Epidermal melanocyte (primary cell): ENCODE results near the gene AIMP1.
"Not testable (repeated sequence)": the region's sequence is repeated elsewhere in the genome, so short reads cannot be mapped to it uniquely, and the experiment has no call there.

Source experiments
- DNase-seq: peaks from one replicate; pipeline ENCODE4 v3.0.0; 2011; ENCODE audit warnings: low spot score; ENCODE audit not compliant: insufficient read length

AIMP1 gene

DNA sequence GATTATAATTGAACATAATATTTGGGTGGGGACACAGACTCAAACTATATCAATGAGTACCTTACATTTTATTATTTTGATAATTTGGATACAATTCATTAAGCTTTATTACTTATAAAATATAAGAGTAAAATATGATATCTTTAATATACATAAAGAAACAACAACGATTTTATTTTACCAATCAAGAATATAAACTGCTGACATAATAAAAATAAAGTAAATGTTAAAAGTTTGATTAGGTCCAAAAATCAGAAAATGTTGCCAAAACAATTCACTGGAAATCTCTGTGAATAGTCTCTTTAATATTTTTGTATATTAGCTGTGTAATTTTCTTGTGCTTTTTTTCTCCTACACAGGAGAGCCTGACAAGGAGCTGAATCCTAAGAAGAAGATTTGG lies 30.8 kb downstream of the AIMP1 start:
- DNase-seq, result no peak

DNA sequence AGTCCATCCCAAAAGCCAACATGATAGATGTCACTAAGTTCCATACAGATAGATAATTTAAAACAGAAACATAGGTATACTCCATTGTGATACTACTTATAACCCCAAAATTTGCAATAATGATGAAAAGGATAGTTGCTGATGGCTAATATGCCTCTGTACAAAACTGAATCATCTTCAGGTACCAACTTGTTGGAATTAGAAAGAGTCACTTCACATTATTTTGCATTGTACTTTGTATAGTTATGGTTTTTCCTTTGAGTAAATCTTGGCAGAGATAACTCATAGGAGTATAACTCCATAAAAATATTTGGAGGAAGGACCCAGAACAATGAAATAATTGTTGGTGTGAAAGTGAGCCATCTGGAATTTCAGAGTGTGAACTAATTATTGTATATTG lies 34.7 kb downstream of the AIMP1 start:
- DNase-seq, result no peak

DNA sequence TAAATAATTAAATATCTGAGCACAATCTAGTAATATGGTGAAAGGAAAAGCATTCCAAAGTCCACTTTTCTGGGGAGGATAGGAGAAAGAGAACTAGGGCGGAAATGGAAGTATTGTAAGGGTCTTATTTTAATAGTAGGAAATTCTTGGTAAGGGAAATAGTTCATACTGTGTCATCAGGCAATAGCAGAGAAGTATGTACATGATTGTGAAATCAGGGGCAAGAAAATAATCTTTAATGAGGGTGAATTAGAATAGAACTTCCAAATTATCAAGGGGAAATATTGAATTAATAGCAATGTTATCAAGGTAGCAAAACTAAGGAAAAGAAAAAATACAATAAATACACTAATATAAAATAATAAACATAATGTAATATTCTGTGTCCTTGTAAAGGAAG lies 37.4 kb downstream of the AIMP1 start:
- DNase-seq, result no peak

DNA sequence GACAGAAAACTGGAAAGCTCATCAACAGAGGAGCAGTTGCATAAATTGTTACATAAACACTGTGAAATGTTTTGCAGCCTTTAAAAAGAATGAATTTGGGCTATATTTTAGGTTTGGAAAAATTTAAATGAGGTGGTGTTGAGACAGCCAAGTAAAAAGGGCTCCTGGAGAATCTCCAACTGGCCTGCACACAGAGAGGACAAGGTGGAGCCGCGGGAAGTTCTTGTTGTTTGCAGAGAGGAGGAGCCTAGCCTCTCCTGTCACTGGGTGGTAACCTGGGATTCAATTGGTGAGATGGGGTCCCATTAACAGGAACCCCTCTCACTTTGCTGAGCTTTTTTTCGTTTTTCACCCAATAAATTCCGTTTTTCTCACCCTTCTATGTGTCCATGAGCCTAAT lies 38.8 kb downstream of the AIMP1 start:
- DNase-seq, result no peak

DNA sequence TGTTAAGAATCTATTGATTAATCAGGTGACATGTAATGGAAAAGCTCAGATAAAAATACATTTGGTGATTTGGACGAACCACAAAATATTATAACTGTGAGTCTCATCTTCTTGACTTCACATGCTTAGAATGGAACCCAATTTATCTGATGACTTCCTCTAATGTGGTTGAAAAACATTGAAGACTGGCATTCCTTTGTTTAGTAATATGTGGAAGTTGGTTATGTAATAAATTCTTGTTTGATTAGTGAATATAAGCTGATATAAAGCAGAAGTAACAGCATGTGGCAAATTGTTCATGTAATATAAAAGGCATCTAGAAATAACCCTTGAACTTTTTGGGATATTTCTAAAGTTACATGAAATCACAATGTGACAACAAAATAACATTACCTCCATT lies 42.5 kb downstream of the AIMP1 start:
- DNase-seq, result no peak

DNA sequence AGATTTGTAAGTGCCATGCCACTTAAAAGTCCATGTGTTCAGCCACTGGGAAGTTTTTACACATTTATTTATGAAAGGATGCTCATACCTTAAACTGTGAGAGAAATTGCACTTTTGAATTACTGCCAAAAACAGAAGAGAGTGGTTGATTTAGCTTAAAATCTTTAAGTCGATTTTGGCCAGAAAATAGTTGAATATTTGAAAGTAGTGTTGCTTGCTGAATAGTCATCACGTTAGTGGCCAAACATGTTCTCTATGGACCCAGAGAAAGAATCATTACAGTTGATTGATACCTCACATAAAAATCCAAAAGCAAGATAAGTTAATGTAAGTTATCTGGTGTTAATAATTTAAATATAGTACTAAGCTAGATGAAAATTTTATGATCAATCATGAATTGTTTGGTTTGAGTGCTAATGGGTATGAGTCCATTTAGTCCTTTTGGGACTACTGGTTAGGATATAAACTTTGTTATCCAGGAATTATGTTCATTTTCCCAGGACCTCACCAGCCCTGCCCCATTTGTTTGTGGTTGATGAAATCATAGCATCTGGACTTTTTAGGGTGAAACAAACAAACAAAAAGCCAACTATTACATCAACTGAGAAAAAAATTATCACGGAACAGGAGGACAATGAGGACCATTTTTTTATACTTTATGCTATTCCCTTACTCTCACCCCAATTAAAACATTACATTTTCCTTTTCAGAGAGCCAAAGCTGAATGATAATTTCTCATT lies 45.9 kb downstream of the AIMP1 start:
- DNase-seq, result no peak

DNA sequence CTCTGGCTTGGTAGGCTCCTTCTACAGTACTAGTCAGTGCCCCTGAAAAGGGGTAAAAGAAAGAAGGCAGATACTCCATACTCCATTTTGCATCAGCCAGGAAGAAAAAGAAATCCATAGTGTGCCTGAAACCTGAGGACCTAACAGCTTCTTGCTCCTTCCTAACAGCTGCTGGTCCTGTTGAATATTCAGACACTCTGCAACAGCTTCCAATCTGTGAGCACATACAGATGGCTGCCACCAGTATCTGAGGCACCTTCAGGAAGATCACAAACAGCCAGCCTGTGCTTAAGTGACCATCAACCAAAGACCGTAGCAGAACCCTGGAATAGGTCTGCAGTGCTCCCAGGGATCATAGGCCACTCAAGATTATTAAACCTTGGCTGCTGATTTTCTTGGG lies 47.9 kb downstream of the AIMP1 start:
- no peak for DNase-seq

DNA sequence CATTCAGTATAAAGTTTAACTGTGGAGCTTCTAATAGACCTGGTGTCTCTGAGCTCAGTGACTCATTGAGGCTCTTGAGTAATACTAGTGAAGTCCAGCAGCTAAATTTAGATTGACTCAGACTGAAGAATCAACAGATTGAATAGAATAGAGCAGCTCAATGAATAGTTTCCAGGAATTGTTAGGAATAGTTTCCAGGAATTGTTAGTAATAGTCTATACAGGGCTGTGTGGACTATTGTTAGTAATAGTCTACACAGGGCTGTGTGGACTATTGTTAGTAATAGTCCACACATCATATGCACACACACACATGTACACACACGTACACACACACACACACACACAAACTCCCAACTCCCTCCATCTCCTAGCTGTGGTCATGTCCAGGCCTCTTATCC lies 49.3 kb downstream of the AIMP1 start:
- peak; percentile 26 for DNase-seq

DNA sequence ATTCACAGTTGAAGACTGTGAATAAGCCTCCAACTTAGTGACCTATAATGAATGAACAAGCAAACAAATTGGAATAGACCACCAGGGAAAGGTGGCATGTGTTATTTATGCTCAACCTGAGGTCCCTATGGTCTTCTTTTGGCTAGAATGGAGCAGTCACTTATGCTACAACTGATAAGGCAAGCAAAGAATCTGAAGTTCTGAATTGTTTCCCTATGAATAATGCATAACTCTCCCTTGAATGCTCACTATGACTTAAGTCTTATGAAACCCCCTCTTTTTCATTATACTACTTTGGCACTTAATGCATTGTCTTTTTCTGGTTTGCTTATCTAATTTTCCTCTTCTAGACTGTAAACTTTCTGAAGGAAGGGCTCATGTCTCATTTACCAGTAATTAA lies 49.7 kb downstream of the AIMP1 start:
- no peak for DNase-seq

DNA sequence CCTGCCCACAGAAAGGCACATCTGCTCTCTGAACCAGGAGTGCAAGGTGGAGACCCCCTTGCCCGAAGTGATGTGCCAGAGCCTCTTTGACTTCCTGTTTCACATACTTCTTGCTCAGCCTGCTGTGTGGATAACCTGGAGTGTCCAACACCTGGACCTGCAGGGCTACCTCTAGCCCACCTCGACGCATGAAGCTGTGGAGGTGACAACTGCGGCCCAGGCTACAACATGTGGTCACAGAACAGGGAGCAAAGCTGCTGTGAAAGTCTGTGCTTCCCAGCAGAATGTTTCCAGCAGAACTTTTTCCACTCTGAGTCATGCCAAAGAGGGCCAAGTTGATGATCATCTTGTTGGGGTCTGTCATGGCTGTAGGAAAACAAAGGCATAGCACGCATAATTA lies 50.7 kb downstream of the AIMP1 start:
- DNase-seq, result no peak

DNA sequence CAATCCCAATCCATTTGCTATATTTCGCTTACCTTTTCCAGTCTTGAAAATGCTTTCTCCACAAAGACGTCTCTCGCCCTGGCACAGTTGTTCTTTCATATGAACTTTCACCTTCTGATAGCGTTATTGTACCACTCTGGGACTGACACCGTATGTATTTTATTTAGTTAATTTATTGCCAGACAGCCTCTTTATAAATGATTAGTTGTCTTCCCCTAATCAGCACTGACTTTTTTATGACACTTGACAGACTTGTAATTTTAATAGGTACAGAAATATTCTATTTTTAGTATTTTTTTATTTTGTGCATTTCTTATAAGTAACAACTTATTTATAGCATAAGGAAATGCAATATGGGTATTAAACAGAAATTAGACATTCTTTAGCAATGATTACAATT lies 52.3 kb downstream of the AIMP1 start, which contains the start of gene GIMD1:
Gene GIMD1, minus strand, starts transcription at position 101 of the 400 bp plus-strand sequence. CDS start 1,343 bp downstream, outside the sequence.
- DNase-seq, result no peak

DNA sequence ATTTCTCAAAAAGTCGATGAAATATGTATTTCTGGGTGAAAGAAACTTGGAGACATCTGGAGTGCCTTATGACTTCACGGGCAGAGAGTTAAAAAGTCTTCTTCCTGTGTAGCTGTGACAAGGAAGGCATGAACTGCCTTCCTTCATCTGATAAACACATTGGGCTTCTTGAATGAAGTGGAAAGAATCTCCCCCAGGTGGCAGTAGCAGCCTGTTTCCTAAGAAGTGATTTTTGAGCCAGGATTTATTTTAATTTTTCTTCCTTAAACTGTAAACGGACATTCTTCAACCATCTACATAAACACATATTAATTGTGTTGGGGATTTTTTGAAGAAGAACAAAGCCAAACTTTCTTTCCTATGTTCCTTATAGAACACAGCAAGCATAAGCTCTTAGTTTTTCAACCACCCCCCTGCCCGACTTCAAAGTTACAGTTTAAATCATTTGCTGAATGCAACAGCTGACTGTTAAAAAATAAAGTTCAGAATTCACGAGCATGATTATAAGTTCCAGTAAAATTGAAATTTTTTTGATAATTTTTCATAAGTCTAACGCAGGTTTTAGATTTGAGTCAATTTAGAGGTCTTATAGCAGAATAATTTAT lies 53.2 kb downstream of the AIMP1 start:
- DNase-seq, result peak; percentile 21

DNA sequence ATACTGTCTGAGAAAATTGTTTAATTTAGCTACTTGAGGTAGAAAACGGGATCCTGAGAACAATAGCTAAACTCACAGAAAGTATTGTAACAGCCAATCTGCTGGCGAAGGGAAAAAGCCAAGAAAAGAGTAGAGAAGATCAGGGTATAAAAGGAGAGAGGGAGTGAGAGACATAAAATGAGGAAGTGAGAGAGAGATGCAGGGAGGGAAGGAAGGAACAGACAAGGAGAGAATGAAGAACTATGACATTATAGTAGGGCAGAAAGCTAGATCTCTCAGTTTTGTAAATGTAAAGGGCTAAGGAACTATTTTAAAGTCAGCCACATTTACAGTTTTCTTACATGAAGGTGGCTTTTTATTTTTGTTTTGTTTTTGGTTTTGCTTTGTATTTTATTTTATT lies 53.9 kb downstream of the AIMP1 start:
- no peak for DNase-seq

DNA sequence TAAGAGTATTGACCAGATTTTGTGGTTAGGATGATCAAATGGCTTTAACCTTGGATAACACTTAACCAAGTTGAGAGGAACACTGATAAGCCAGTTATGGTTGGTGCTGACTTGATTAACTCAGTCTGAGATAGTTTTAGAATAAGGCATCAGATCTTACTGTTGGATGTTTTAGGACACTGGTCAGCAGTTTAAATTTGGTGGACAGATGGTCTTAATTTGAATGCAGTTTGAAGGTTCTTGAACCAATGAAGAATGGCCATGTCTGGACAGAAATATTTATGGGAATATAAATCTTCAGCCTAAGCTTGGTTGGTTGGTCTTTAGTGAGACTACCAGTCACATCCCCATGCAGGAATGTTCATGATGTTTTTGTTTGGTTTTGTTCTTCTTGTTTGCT lies 54.8 kb downstream of the AIMP1 start:
- DNase-seq, result no peak

DNA sequence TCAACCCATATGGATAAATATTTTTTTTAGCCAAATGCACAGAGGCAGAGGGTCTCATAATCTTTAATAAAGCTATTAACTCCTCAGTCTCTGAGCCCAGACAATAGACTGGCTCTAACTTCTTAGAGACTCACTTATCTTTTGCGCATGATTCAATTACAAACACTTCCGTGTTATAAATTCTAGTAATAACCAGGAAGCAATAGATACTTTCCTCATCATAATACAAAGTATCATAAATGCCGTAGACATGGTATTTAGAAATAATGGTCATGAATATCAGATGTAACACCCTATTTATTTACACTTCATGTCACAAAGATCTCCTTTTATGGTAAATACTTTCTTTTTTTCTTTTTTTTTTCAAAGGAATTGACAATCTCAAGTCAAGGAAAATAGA lies 56.7 kb downstream of the AIMP1 start:
- no peak for DNase-seq

DNA sequence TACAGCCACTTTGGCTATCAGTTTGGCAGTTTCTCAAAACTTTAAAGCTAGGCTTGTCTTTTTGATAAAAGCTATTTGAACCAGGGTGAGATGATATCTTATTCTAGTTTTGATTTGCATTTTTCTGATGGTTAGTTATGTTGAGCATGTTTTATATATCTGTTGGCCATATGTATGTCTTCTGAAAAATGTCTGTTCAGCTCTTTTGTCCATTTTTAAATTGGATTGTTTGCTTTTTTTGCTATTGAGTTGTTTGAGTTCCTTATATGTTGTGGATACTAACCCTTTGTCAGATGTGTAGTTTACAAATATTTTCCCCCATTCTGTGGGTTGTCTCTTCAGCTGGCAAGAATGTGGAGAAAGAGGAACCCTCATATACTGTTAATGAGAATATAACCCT lies 63.8 kb downstream of the AIMP1 start:
- no peak for DNase-seq

DNA sequence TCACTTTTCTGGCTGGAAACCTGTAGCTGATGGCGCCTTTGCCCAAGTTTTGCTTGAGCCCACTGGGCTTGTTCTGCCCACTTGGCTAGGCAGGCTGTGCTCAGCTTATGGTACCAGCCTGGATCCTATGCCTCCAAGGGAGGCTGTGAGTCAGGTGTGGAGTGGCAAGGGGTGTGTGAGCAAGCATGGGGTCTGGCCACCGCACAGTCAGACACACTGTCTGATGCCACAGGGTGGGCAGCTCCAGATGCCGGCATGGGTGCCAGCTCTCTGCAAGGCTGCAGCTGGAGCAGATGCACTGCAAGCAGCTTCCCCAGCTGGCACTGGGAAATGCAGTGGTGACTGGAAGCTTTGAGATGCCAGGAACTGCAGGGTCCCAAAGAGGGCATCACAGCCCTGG lies 68.5 kb downstream of the AIMP1 start:
- DNase-seq, result no peak

DNA sequence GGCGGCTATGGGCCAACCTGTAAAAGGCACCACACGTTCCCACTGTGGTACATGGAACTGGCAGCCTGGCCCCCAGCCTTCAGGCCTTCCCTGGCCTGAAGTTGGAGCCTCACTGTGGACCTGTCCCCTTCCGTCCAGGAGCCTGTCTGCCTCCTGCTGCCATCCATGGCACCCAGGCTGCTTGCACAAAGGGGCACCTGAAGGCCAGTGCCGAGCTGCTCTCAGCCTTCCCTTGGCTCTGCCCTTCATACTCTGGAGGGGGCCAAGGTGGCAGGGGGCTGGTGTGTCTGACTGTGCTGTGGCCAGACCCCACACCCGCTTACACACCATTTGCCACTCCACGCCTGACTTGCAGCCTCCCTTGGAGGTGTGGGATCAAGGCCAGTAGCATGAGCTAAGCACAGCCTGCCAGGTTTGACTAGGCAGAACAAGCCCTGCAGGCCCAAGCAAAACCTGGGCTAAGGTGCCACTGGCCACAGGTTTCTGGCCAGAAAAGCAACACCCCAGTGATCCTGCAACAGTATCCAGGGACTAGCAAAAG lies 69.6 kb downstream of the AIMP1 start:
- no peak for DNase-seq

DNA sequence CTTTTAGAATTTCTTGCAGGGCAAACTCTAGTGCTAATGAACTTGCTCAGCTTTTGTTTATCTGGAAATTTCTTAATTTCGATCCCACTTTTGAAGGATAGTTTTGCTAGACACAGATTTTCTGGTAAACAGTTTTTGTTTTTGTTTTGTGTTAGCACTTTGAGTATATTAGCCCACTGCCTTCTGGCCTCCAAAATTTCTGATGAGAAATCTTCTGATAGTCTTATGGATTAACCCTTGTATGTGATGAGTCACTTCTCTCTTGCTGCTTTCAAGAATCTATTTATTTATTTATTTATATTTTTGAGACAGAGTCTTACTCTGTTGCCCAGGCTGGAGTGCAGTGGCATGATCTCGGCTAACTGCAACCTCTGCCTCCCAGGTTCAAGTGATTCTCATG lies 79.2 kb downstream of the AIMP1 start:
- no peak for DNase-seq

DNA sequence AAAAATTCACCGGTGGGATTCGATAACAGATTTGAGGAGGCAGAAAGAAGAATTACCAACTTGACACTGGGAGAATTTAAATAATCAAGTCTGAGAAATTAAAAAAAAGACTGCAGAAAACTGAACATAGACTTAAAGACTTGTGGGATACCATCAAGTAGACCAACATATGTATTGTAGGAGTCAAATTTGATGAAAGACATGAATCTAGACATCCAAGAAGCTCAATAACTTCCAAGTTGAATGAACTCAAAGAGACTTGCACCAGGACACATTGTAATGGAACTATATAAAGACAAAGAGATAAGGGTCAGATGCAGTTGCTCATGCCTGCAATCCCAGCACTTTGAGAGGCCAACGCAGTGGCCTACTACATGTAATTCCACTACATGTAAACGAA lies 82.5 kb downstream of the AIMP1 start:
- DNase-seq, result not testable (repeated sequence)
